SW 1271 (cell line): ENCODE data around the gene CDT1.
"Not testable (repeated sequence)": the region's sequence is repeated elsewhere in the genome, so short reads cannot be mapped to it uniquely, and the experiment has no call there.

Source experiments
- DNase-seq, 2 experiments: peaks; one replicate each; lab custom pipeline; 2025; lab: John Stamatoyannopoulos, UW

The CDT1 gene

GRCh38 chr16:88783391-88784073 is 20.1 kb upstream of the CDT1 start:
- peak in 1 of 2 experiments; percentile 20 for DNase-seq

- peak in 1 of 2 experiments; percentile 54 for DNase-seq
Measured at GRCh38 chr16:88784074-88784855, 19.3 kb upstream of the CDT1 start.

- no peak for DNase-seq
Measured at GRCh38 chr16:88784856-88785105, 18.8 kb upstream of the CDT1 start.

- peak in 1 of 2 experiments; percentile 32 for DNase-seq
Measured at GRCh38 chr16:88785106-88785924, 18.3 kb upstream of the CDT1 start, which contains the start of gene PIEZO1. Gene PIEZO1, minus strand, starts transcription at chr16:88785220. Its CDS starts 256 bp downstream, at chr16:88784964.

GRCh38 chr16:88787579-88788314 is 15.8 kb upstream of the CDT1 start:
- no peak for DNase-seq

- DNase-seq: not testable (repeated sequence)
Measured at GRCh38 chr16:88788749-88789148, 14.8 kb upstream of the CDT1 start.

- no peak for DNase-seq
Measured at GRCh38 chr16:88789594-88789993, 14.0 kb upstream of the CDT1 start.

GRCh38 chr16:88790312-88791211 is 13.0 kb upstream of the CDT1 start:
- DNase-seq: no peak

GRCh38 chr16:88792078-88792550 is 11.5 kb upstream of the CDT1 start:
- no peak for DNase-seq

- DNase-seq: no peak
Measured at GRCh38 chr16:88792668-88793250, 10.8 kb upstream of the CDT1 start.

GRCh38 chr16:88793251-88793954 is 10.2 kb upstream of the CDT1 start:
- no peak for DNase-seq

- no peak for DNase-seq
Measured at GRCh38 chr16:88796278-88796677, 7.3 kb upstream of the CDT1 start.

GRCh38 chr16:88798073-88798472 is 5.5 kb upstream of the CDT1 start:
- DNase-seq: no peak

- DNase-seq: no peak
Measured at GRCh38 chr16:88798772-88799455, 4.7 kb upstream of the CDT1 start.

GRCh38 chr16:88799569-88800276 is 3.9 kb upstream of the CDT1 start:
- no peak for DNase-seq

- DNase-seq: no peak
Measured at GRCh38 chr16:88800277-88800592, 3.4 kb upstream of the CDT1 start.

- no peak for DNase-seq
Measured at GRCh38 chr16:88804173-88804551, 573 bp downstream of the CDT1 start.

- DNase-seq: no peak
Measured at GRCh38 chr16:88804552-88805339, 1.2 kb downstream of the CDT1 start.
